Measurements from ENCODE around the gene MUC6. TPM values are rescaled to one million over a fixed set of nuclear protein-coding genes. Genes with fewer than 3 reads are reported as not detected.

The MUC6 gene
- not detected in 2 replicates for total RNA-seq (2013; cell fraction: nucleolus; rRNA removed)
- not detected in 2 replicates for total RNA-seq (2014; rRNA removed)
- total RNA-seq (2014; rRNA removed; fragmentation: Illumina TruSeq; extraction: Trizol), result not detected in 2 replicates
- 0.03 and 0.19 TPM in 2 replicates for total RNA-seq (2021)
- 0.20 TPM for polyA plus RNA-seq (2011; ENCODE audit: low read depth)
- not detected in 2 replicates for polyA plus RNA-seq (2011; rRNA removed)
- not detected in 2 replicates for polyA plus RNA-seq (2011; cell fraction: cytosol; rRNA removed)
- polyA plus RNA-seq (2011; cell fraction: nucleus; rRNA removed), result not detected in 2 replicates
- 0.13 and 0.53 TPM in 2 replicates for polyA plus RNA-seq (2012)
- not detected in 2 replicates for polyA plus RNA-seq (2014; fragmentation: Illumina TruSeq; extraction: Trizol)
- not detected for polyA plus RNA-seq (2014; fragmentation: Nextera tagmentation; extraction: Ambion mirVana)
- polyA plus RNA-seq (2014; rRNA removed), result 0.03 TPM in 1 of 2 replicates, not detected in the other
- polyA plus RNA-seq (2016; fragmentation: Nextera tagmentation; extraction: Ambion mirVana), result not detected
- polyA minus RNA-seq (2011; rRNA and poly(A)+ RNA removed), result not detected in 2 replicates
- polyA minus RNA-seq (2011; cell fraction: cytosol; rRNA and poly(A)+ RNA removed), result not detected in 2 replicates
- 0.10 TPM in 1 of 2 replicates, not detected in the other for polyA minus RNA-seq (2011; cell fraction: nucleus; rRNA and poly(A)+ RNA removed)
- not detected for Bru-seq, nascent RNA
- not detected for BruChase-seq, experiment 1, labeled RNA remaining after a 6-hour chase
- BruChase-seq, experiment 2, labeled RNA remaining after a 2-hour chase, result not detected
- long read RNA-seq, experiment 1, result 0 reads
- long read RNA-seq, experiment 2, result 0 reads

- intact Hi-C loops (cut with micrococcal nuclease; ENCODE audit: unreplicated experiment) (no loop called here), in situ Hi-C loops (cut with MboI) (no loop called here)
- no peak for FAIRE-seq
- ChIA-PET CTCF (no interaction called here), POLR2A (no interaction called here), RAD21 (ENCODE audit: unreplicated experiment) (no interaction called here), SMC1A (ENCODE audit: uncharacterized antibody, unreplicated experiment) (no interaction called here)
- no peak for DNase-seq (ENCODE audit: low read depth, low spot score)
- Histone ChIP-seq H3K4me3 (no peak within 1 kb of the TSS), H3K4me2 (ENCODE audit: control insufficient read depth, insufficient read depth) (no peak within 1 kb of the TSS), H3K27me3 (replicated peaks in 1 of 2; ENCODE audit: control insufficient read depth in 2 of 2, insufficient read depth in 2 of 2, low read length in 1 of 2) (no peaks in the 10 kb centered on the region), H3K9ac (ENCODE audit: control insufficient read depth, insufficient read depth, low read length) (no peak within 1 kb of the TSS), H3K27ac (ENCODE audit: control insufficient read depth, insufficient read depth) (no peak within 1 kb of the TSS), H2AFZ (ENCODE audit: control insufficient read depth, low read depth, low read length) (no peak within 1 kb of the TSS), H4K20me1 (ENCODE audit: control insufficient read depth, insufficient read depth) (no peaks in the 10 kb centered on the region), H3K9me3 (replicated peaks; ENCODE audit: control insufficient read depth, insufficient read depth, low read length) (no peaks in the 10 kb centered on the region), H3K79me2 (ENCODE audit: control insufficient read depth, insufficient read depth, low read length) (no peaks in the 10 kb centered on the region), H3K4me1 (ENCODE audit: control insufficient read depth, insufficient read depth, low read length) (no peaks in the 10 kb centered on the region), H3K36me3 (ENCODE audit: control insufficient read depth in 2 of 2, insufficient read depth in 2 of 2, low read length in 1 of 2) (no peaks in the 10 kb centered on the region)
- TF ChIP-seq USF2 (IDR thresholded peaks at IDR 0.05; ENCODE audit: borderline replicate concordance, low read depth, low read length), result no peak
- TF ChIP-seq RCOR1 (conservative IDR thresholded peaks at IDR 0.05; ENCODE audit: low read depth, low read length), result no peak
- TF ChIP-seq E4F1 (IDR thresholded peaks at IDR 0.05; ENCODE audit: borderline replicate concordance, partially characterized antibody), result no peak
- no peak for TF ChIP-seq NR2F1 (conservative IDR thresholded peaks at IDR 0.05)
- no peak for TF ChIP-seq TCF12 (IDR thresholded peaks at IDR 0.05; ENCODE audit: low read depth, low read length)
- no peak for TF ChIP-seq RAD51 (IDR thresholded peaks at IDR 0.05)
- TF ChIP-seq POLR2AphosphoS5 (IDR thresholded peaks at IDR 0.05; ENCODE audit: low read length), result no peak
- no peak for TF ChIP-seq RB1 (IDR thresholded peaks at IDR 0.05; ENCODE audit: borderline replicate concordance)
- no peak for TF ChIP-seq ZBTB40 (IDR thresholded peaks at IDR 0.05; ENCODE audit: borderline replicate concordance)
- no peak for TF ChIP-seq ETV6 (conservative IDR thresholded peaks at IDR 0.05 in 1 of 2, IDR thresholded peaks at IDR 0.05 in 1 of 2; ENCODE audit: borderline replicate concordance in 1 of 2, low read depth in 1 of 2)
- TF ChIP-seq CBFB (IDR thresholded peaks at IDR 0.05; ENCODE audit: low read depth), result no peak
- no peak for ATAC-seq
- 52% methylated on average over 33 of the region's 42 CpGs for WGBS (ENCODE audit: insufficient coverage, insufficient replicate concordance, low lambda C conversion rate, missing lambda C conversion rate)
- no TSS peak for BruUV-seq (replicated peaks)
Observed at GRCh38 chr11:1036303-1036923, at the start of gene MUC6. Gene MUC6 (minus strand): TSS chr11:1036718. CDS start chr11:1036655, 63 bp downstream.
